ENCODE measurements around the gene PACRG. TPM values are rescaled to one million over a fixed set of nuclear protein-coding genes. Genes with fewer than 3 reads are reported as not detected.

The PACRG gene
- total RNA-seq, 1 experiment from 2014 or later: 0.59 TPM

- CTCF ChIA-PET: no interaction called here
- Histone ChIP-seq H3K36me3 (ENCODE audit: control insufficient read depth, insufficient read depth, low read length) (no peaks in the 10 kb centered on the region), H3K4me1 (ENCODE audit: control insufficient read depth, insufficient read depth, low read length) (no peaks in the 10 kb centered on the region), H3K27me3 (ENCODE audit: control insufficient read depth, insufficient read depth, low read length) (no peaks in the 10 kb centered on the region), H3K9me3 (ENCODE audit: control insufficient read depth, insufficient read depth, low read depth, low read length) (no peaks in the 10 kb centered on the region), H3K4me3 (ENCODE audit: low read depth in 2 of 2, low read length in 2 of 2) (no peak overlapping the region), H3K27ac (ENCODE audit: low read length) (no peak overlapping the region)
- in situ Hi-C loops (cut with HindIII; ENCODE audit: low pct_unique_long_range_greater_than_20kb, low sequenced_read_pairs) (no loop called here), intact Hi-C loops (cut with micrococcal nuclease; ENCODE audit: unreplicated experiment) (no loop called here)
- ATAC-seq (no peak), DNase-seq (ENCODE audit: low read depth, low spot score) (no peak)
- TF ChIP-seq, protein P1, sequence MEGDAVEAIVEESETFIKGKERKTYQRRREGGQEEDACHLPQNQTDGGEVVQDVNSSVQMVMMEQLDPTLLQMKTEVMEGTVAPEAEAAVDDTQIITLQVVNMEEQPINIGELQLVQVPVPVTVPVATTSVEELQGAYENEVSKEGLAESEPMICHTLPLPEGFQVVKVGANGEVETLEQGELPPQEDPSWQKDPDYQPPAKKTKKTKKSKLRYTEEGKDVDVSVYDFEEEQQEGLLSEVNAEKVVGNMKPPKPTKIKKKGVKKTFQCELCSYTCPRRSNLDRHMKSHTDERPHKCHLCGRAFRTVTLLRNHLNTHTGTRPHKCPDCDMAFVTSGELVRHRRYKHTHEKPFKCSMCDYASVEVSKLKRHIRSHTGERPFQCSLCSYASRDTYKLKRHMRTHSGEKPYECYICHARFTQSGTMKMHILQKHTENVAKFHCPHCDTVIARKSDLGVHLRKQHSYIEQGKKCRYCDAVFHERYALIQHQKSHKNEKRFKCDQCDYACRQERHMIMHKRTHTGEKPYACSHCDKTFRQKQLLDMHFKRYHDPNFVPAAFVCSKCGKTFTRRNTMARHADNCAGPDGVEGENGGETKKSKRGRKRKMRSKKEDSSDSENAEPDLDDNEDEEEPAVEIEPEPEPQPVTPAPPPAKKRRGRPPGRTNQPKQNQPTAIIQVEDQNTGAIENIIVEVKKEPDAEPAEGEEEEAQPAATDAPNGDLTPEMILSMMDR (IDR thresholded peaks at IDR 0.05): no peak
- TF ChIP-seq POLR2AphosphoS5 (IDR thresholded peaks at IDR 0.05; ENCODE audit: low read depth, low read length) (no peak), SIN3A (IDR thresholded peaks at IDR 0.05; ENCODE audit: borderline replicate concordance, insufficient read depth, low read depth, low read length) (no peak), TCF7L2 (IDR thresholded peaks at IDR 0.05; ENCODE audit: low read depth, low read length) (no peak), REST (IDR thresholded peaks at IDR 0.05; ENCODE audit: insufficient read depth in 1 of 2, low read depth in 2 of 2, low read length in 1 of 2) (no peak)
- BruUV-seq (replicated peaks): no TSS peak
- POLR2A ChIA-PET: no interaction called here
These were observed 16.4 kb upstream of the PACRG start for GRCh38 chr6:162711376-162711775.

GRCh38 chr6:162712694-162713093, 15.1 kb upstream of the PACRG start:
- POLR2A ChIA-PET: no interaction called here
- DNase-seq (ENCODE audit: low read depth, low spot score) (no peak), ATAC-seq (no peak)

More at GRCh38 chr6:162712694-162713093, 15.1 kb upstream of the PACRG start:
- Histone ChIP-seq H3K9me3 (ENCODE audit: control insufficient read depth, insufficient read depth, low read depth, low read length) (no peaks in the 10 kb centered on the region), H3K4me3 (ENCODE audit: low read depth in 2 of 2, low read length in 2 of 2) (no peak overlapping the region), H3K27me3 (ENCODE audit: control insufficient read depth, insufficient read depth, low read length) (no peaks in the 10 kb centered on the region), H3K27ac (ENCODE audit: low read length) (no peak overlapping the region), H3K36me3 (ENCODE audit: control insufficient read depth, insufficient read depth, low read length) (no peaks in the 10 kb centered on the region), H3K4me1 (ENCODE audit: control insufficient read depth, insufficient read depth, low read length) (no peaks in the 10 kb centered on the region)
- in situ Hi-C loops (cut with HindIII; ENCODE audit: low pct_unique_long_range_greater_than_20kb, low sequenced_read_pairs): no loop called here
- intact Hi-C loops (cut with micrococcal nuclease; ENCODE audit: unreplicated experiment): no loop called here
- no TSS peak for BruUV-seq (replicated peaks)
- CTCF ChIA-PET: no interaction called here
- TF ChIP-seq TCF7L2 (IDR thresholded peaks at IDR 0.05; ENCODE audit: low read depth, low read length) (no peak), REST (IDR thresholded peaks at IDR 0.05; ENCODE audit: insufficient read depth in 1 of 2, low read depth in 2 of 2, low read length in 1 of 2) (no peak), SIN3A (IDR thresholded peaks at IDR 0.05; ENCODE audit: borderline replicate concordance, insufficient read depth, low read depth, low read length) (no peak), POLR2AphosphoS5 (IDR thresholded peaks at IDR 0.05; ENCODE audit: low read depth, low read length) (no peak)
- TF ChIP-seq, protein P1 (IDR thresholded peaks at IDR 0.05): no peak
